Lung (tissue), 12 donors: ENCODE measurements around the gene RASGRP3. TPM values are rescaled to one million over a fixed set of nuclear protein-coding genes. Genes with fewer than 3 reads are reported as not detected.

ENCODE experiments used
- ATAC-seq: fragments of 200-7000 bp; cut with Tn5 transposase; one replicate; pipeline ENCODE4 v1.9.1; 2020; ENCODE audit warnings: moderate number of reproducible peaks; ENCODE audit not compliant: insufficient read depth, low FRiP score
- DNase-seq, 3 donors: peaks; one replicate each; pipeline ENCODE4 v3.0.0-alpha.2; 2013 to 2017
- H3K27ac ChIP-seq, 2 donors: one replicate each; pipeline ENCODE4 v1.5.1; 2013; ENCODE audit warnings: mild to moderate bottlenecking in 2 of 2, moderate library complexity in 2 of 2, control low read depth in 1 of 2, inconsistent platforms in 1 of 2, low read depth in 1 of 2, low read length in 1 of 2
- H3K27me3 ChIP-seq, 3 donors: one replicate each; pipeline ENCODE4 v1.5.1; 2013; ENCODE audit warnings: low read length in 2 of 3; ENCODE audit not compliant: control insufficient read depth in 3 of 3, insufficient read depth in 3 of 3
- H3K36me3 ChIP-seq, 4 donors: one replicate each; pipeline ENCODE4 v1.5.1; 2013; ENCODE audit warnings: low read length in 4 of 4, mild to moderate bottlenecking in 1 of 4, moderate library complexity in 1 of 4; ENCODE audit not compliant: control insufficient read depth in 4 of 4, insufficient read depth in 4 of 4
- H3K4me1 ChIP-seq, 5 donors: one replicate each; pipeline ENCODE4 v1.5.1; 2013; ENCODE audit warnings: low read length in 5 of 5, mild to moderate bottlenecking in 2 of 5, moderate library complexity in 1 of 5; ENCODE audit not compliant: control insufficient read depth in 5 of 5, insufficient read depth in 5 of 5
- H3K4me3 ChIP-seq: one replicate; pipeline ENCODE4 v1.5.1; 2013; ENCODE audit warnings: mild to moderate bottlenecking, control low read depth, moderate library complexity
- H3K9ac ChIP-seq, 2 donors: one replicate each; pipeline ENCODE4 v1.5.1; 2013; ENCODE audit warnings: low read length in 2 of 2, control low read depth in 1 of 2; ENCODE audit not compliant: insufficient read depth in 1 of 2
- H3K9me3 ChIP-seq, 4 donors: one replicate each; pipeline ENCODE4 v1.5.1; 2013; ENCODE audit warnings: low read length in 3 of 4, mild to moderate bottlenecking in 1 of 4, moderate library complexity in 1 of 4; ENCODE audit not compliant: control insufficient read depth in 4 of 4, insufficient read depth in 3 of 4
- CTCF ChIP-seq: IDR thresholded peaks from 2 replicates; pipeline ENCODE4 v1.5.1; 2012; ENCODE audit warnings: mild to moderate bottlenecking; ENCODE audit errors: control extremely low read depth, extremely low read depth
- WGBS, 2 donors: extraction: QIAGEN DNeasy Blood & Tissue Kit; methylation state at CpG; one replicate each; pipeline ENCODE4 v1.1.7; 2013; 5-methylcytosine and 5-hydroxymethylcytosine counted together
- polyA plus RNA-seq, 2 donors: library from polyadenylated mRNA; stranded (reverse); fragments of 200-250 nt; gene quantifications; one replicate each; pipeline ENCODE4 v1.2.1, GENCODE V29; 2013
- total RNA-seq, 2 donors: library from RNA; depleted of rRNA in 1 of 2; stranded (reverse); fragments of >200 nt in 1 of 2; gene quantifications; one replicate each; pipeline ENCODE4 v1.2.1, GENCODE V29; 2014 to 2021
- donor health status: control.
- donor health status: control.
- donor health status: Bipolar disorder and iron deficiency.
- donor health status: healthy.
- donor health status: DM: yes; HTN: yes; CAD: no.

The RASGRP3 gene
- total and polyA plus RNA-seq, 4 donors, result 3.6 to 36.6 (median 10.5) TPM

- 83 to 87% methylated on average over 8 of the region's 8 CpGs for WGBS, 2 donors
Measured at GRCh38 chr2:33494877-33495641, 18.6 kb downstream of the RASGRP3 start.

GRCh38 chr2:33495683-33496082 is 19.2 kb downstream of the RASGRP3 start:
- H3K9ac ChIP-seq, result no peak overlapping the region

More at GRCh38 chr2:33494877-33495641, 18.6 kb downstream of the RASGRP3 start:
- no peaks in the 10 kb centered on the region for H3K9me3 ChIP-seq
- TF ChIP-seq CTCF, result no peak
- H3K4me1 ChIP-seq, result peaks cover 0 to 28% (median 3%) of the 10 kb centered on the region in 5 donors
- H3K4me3 ChIP-seq, result no peak overlapping the region
- no peak overlapping the region for H3K27ac ChIP-seq
- H3K9ac ChIP-seq, result no peak overlapping the region
- H3K27me3 ChIP-seq, result no peaks in the 10 kb centered on the region
- H3K36me3 ChIP-seq, result no peaks in the 10 kb centered on the region
- no peak for ATAC-seq
- DNase-seq, result no peak

GRCh38 chr2:33496150-33496549 is 19.7 kb downstream of the RASGRP3 start:
- Histone ChIP-seq H3K27me3 (no peaks in the 10 kb centered on the region), H3K27ac (no peak overlapping the region), H3K4me3 (no peak overlapping the region), H3K9me3 (no peaks in the 10 kb centered on the region), H3K9ac (no peak overlapping the region), H3K36me3 (no peaks in the 10 kb centered on the region), H3K4me1 (peaks cover 0 to 24% (median 0%) of the 10 kb centered on the region in 5 donors)
- ATAC-seq (no peak), DNase-seq (peak in 2 of 3 donors; percentile 21 to 38)
- WGBS, 2 donors, result 46 to 64% methylated on average over 2 of the region's 2 CpGs
- TF ChIP-seq CTCF, result no peak

More at GRCh38 chr2:33495683-33496082, 19.2 kb downstream of the RASGRP3 start:
- H3K9me3 ChIP-seq, result no peaks in the 10 kb centered on the region
- no peak overlapping the region for H3K4me3 ChIP-seq
- WGBS, 2 donors, result 78 to 84% methylated on average over 2 of the region's 2 CpGs
- no peak for TF ChIP-seq CTCF
- no peaks in the 10 kb centered on the region for H3K27me3 ChIP-seq
- H3K4me1 ChIP-seq, result peaks cover 0 to 25% (median 0%) of the 10 kb centered on the region in 5 donors
- DNase-seq (no peak), ATAC-seq (no peak)
- no peak overlapping the region for H3K27ac ChIP-seq
- H3K36me3 ChIP-seq, result no peaks in the 10 kb centered on the region
